ENCODE data around the gene LRG1. TPM values are rescaled to one million over a fixed set of nuclear protein-coding genes. Genes with fewer than 3 reads are reported as not detected.
A peak's percentile ranks its signal among the peaks of the same experiment; 100 is the strongest.

Gene LRG1
- total RNA-seq, 1 experiment from 2014 or later = 0.51 TPM

DNA sequence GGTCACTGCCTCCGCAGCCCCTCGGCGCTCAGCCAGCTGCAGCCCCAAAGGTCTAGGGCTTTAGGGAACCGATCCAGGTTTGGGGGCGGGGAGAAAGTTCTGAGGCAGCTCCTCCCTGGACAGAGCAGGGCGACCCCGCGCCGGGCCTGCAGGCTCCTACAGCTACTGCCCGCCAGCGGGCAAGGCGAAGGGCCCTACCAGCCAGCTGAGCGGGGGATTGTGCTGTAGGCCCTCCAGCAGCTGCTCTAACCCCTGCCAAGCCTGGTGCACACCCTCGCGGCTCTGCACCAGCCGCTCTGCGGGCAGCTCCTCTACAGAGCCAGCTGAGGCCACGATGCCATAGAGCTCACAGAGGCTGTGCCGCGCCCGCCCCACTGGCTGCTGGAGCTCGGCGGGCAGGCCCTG is 35.5 kb downstream of the LRG1 start:
- peak; percentile 11; the same call in 1 of the 2 replicates for ATAC-seq
- H3K4me1 ChIP-seq (ENCODE audit: insufficient read depth, low read length) = peaks cover 8% of the 10 kb centered on the region
- no peaks in the 10 kb centered on the region for H3K9me3 ChIP-seq (ENCODE audit: low read length)
- intact Hi-C loops (cut with micrococcal nuclease) = no loop called here
- CTCF ChIA-PET = no interaction called here
- POLR2A ChIA-PET (ENCODE audit: unreplicated experiment) = no interaction called here
- H3K4me2 ChIP-seq (ENCODE audit: low read length) = no peak overlapping the region
- no peaks in the 10 kb centered on the region for H3K36me3 ChIP-seq (ENCODE audit: low read depth, low read length)
- H3K4me3 ChIP-seq (ENCODE audit: low read length) = no peak overlapping the region
- no TSS peak for BruUV-seq (replicated peaks)
- H3F3A ChIP-seq (ENCODE audit: low read length, unreplicated experiment) = no peaks in the 10 kb centered on the region
- no peaks in the 10 kb centered on the region for H3K27me3 ChIP-seq (ENCODE audit: low read length)
- no peak overlapping the region for H3K27ac ChIP-seq (ENCODE audit: low read length)
- no peak overlapping the region for H2AFZ ChIP-seq (ENCODE audit: low read length)
- H3K79me2 ChIP-seq (ENCODE audit: low read length) = no peaks in the 10 kb centered on the region
- TF ChIP-seq EZH2phosphoT487 (IDR thresholded peaks at IDR 0.05; ENCODE audit: borderline replicate concordance, low read length) (no peak), CTCF (conservative IDR thresholded peaks at IDR 0.05; ENCODE audit: low read depth, low read length) (no peak), EZH2 (IDR thresholded peaks at IDR 0.05; ENCODE audit: low read length, unreplicated experiment) (no peak)
- no peaks in the 10 kb centered on the region for H3K9me2 ChIP-seq (replicated peaks; ENCODE audit: low read length)
- H4K20me1 ChIP-seq (ENCODE audit: low read length) = no peaks in the 10 kb centered on the region
- no peak for DNase-seq
- H3K9ac ChIP-seq (ENCODE audit: low read length) = no peak overlapping the region

DNA sequence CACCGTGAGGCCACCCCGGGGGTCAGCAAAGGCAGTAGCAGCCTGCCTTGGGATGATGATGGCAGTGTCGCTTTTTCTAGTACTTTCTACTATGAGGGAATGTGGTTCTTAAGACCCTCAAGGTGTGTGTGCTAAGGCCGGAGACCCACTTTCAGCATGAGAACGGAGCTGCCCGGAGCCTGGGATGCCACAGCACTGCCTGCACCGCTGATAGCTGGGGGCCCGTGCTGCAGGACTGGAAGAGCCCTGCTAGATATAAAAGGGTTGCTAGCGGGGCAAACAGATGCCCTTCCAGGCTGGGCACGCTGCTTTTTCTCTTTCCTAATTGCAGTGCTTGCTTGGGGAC is 36.0 kb downstream of the LRG1 start:
- no peak overlapping the region for H3K4me2 ChIP-seq (ENCODE audit: low read length)
- H3K9ac ChIP-seq (ENCODE audit: low read length) = no peak overlapping the region
- TF ChIP-seq EZH2 (IDR thresholded peaks at IDR 0.05; ENCODE audit: low read length, unreplicated experiment) (no peak), EZH2phosphoT487 (IDR thresholded peaks at IDR 0.05; ENCODE audit: borderline replicate concordance, low read length) (no peak), CTCF (conservative IDR thresholded peaks at IDR 0.05; ENCODE audit: low read depth, low read length) (no peak)
- intact Hi-C loops (cut with micrococcal nuclease) = no loop called here
- POLR2A ChIA-PET (ENCODE audit: unreplicated experiment) = no interaction called here
- H3F3A ChIP-seq (ENCODE audit: low read length, unreplicated experiment) = no peaks in the 10 kb centered on the region
- peaks cover 8% of the 10 kb centered on the region for H3K4me1 ChIP-seq (ENCODE audit: insufficient read depth, low read length)
- DNase-seq (no peak), ATAC-seq (no peak)
- no peaks in the 10 kb centered on the region for H3K9me3 ChIP-seq (ENCODE audit: low read length)
- H3K27me3 ChIP-seq (ENCODE audit: low read length) = no peaks in the 10 kb centered on the region
- CTCF ChIA-PET = no interaction called here
- no peaks in the 10 kb centered on the region for H3K36me3 ChIP-seq (ENCODE audit: low read depth, low read length)
- H3K4me3 ChIP-seq (ENCODE audit: low read length) = no peak overlapping the region
- H2AFZ ChIP-seq (ENCODE audit: low read length) = no peak overlapping the region
- H4K20me1 ChIP-seq (ENCODE audit: low read length) = no peaks in the 10 kb centered on the region
- no TSS peak for BruUV-seq (replicated peaks)
- H3K9me2 ChIP-seq (replicated peaks; ENCODE audit: low read length) = no peaks in the 10 kb centered on the region
- no peak overlapping the region for H3K27ac ChIP-seq (ENCODE audit: low read length)
- no peaks in the 10 kb centered on the region for H3K79me2 ChIP-seq (ENCODE audit: low read length)

DNA sequence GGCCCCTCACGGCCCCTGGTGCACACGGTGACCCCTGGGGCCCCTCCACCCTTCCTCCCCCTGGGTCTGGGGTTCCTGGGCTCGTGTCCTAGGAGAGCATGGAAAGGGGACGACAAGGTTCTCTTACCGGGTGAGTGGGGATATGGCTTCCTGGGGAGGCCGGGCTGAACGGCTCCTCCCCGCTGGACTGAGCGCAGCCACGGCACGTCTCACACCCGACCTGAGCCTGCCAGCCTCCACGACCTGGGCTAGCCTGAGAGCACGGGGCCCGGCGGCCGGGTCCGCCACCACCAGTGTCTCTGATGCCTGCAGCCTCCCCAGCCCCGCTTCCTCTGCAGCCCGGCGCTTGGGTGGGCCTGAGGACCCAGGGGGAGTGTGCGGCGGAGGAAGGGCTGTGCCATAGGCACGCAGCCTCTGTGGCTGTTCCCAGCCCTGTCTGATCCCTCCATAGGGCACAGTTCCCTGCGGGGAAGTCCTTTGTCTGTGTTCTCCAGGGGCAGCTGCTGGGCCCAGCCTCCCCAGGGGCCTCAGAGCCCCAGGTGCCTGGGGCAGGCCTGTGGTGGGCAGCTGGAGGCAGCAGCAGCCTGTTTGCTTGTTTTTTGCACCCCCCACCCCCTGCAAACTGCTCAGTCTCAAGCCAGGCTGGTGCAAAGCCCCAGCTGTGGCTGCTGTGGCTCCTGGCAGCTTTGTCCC is 36.6 kb downstream of the LRG1 start:
- no peak overlapping the region for H3K9ac ChIP-seq (ENCODE audit: low read length)
- no TSS peak for BruUV-seq (replicated peaks)
- H3K9me3 ChIP-seq (ENCODE audit: low read length) = no peaks in the 10 kb centered on the region
- no peaks in the 10 kb centered on the region for H3F3A ChIP-seq (ENCODE audit: low read length, unreplicated experiment)
- H3K27me3 ChIP-seq (ENCODE audit: low read length) = no peaks in the 10 kb centered on the region
- ATAC-seq = no peak
- H3K36me3 ChIP-seq (ENCODE audit: low read depth, low read length) = peaks cover 3% of the 10 kb centered on the region; the same call in 1 of the 2 replicates
- no peaks in the 10 kb centered on the region for H4K20me1 ChIP-seq (ENCODE audit: low read length)
- no peak overlapping the region for H2AFZ ChIP-seq (ENCODE audit: low read length)
- ChIA-PET POLR2A (ENCODE audit: unreplicated experiment) (no interaction called here), CTCF (no interaction called here)
- no peaks in the 10 kb centered on the region for H3K79me2 ChIP-seq (ENCODE audit: low read length)
- no peak for TF ChIP-seq EZH2phosphoT487 (IDR thresholded peaks at IDR 0.05; ENCODE audit: borderline replicate concordance, low read length)
- TF ChIP-seq CTCF (conservative IDR thresholded peaks at IDR 0.05; ENCODE audit: low read depth, low read length) = no peak
- no peak for TF ChIP-seq EZH2 (IDR thresholded peaks at IDR 0.05; ENCODE audit: low read length, unreplicated experiment)
- no peak overlapping the region for H3K4me2 ChIP-seq (ENCODE audit: low read length)
- intact Hi-C loops (cut with micrococcal nuclease) = no loop called here
- H3K4me1 ChIP-seq (ENCODE audit: insufficient read depth, low read length) = peaks cover 8% of the 10 kb centered on the region
- no peak for DNase-seq
- no peaks in the 10 kb centered on the region for H3K9me2 ChIP-seq (replicated peaks; ENCODE audit: low read length)
- no peak overlapping the region for H3K27ac ChIP-seq (ENCODE audit: low read length)
- no peak overlapping the region for H3K4me3 ChIP-seq (ENCODE audit: low read length)
